Bronchus fibroblast of lung (primary cell): ENCODE results near the gene AMBN. TPM values are rescaled to one million over a fixed set of nuclear protein-coding genes. Genes with fewer than 3 reads are reported as not detected.

Experiments
- total RNA-seq: library from RNA; depleted of rRNA; stranded (reverse); fragments of >200 nt; gene quantifications from 2 replicates; pipeline ENCODE4 v1.2.3, GENCODE V29; 2015

The AMBN gene
- total RNA-seq, result not detected in 2 replicates

GRCh38 chr4:70591955-70592582 is at the start of gene AMBN:
Gene AMBN, plus strand, starts transcription at chr4:70592256. Its CDS starts 103 bp downstream, at chr4:70592359.

GRCh38 chr4:70628444-70628843 is 36.4 kb downstream of the AMBN start, which contains the start of gene ENAM:
Gene ENAM, plus strand, starts transcription at chr4:70628744. Its CDS starts 757 bp downstream, at chr4:70629501.

Other genes with a start within 250 kb of the AMBN start
- not detected in 2 replicates for gene SMR3A, start 231.5 kb upstream of the AMBN start, total RNA-seq
- gene SMR3B, start 209.1 kb upstream of the AMBN start, total RNA-seq, result not detected in 2 replicates
- gene OPRPN, start 194.3 kb upstream of the AMBN start, total RNA-seq, result not detected in 2 replicates
- gene MUC7, start 120.1 kb upstream of the AMBN start, total RNA-seq, result not detected in 2 replicates
- not detected in 2 replicates for gene AMTN, start 73.7 kb upstream of the AMBN start, total RNA-seq
- gene ENAM, start 36.5 kb downstream of the AMBN start, total RNA-seq, result not detected in 2 replicates
- gene JCHAIN, start 74.3 kb downstream of the AMBN start, total RNA-seq, result not detected in 2 replicates
- 9.9 and 13.8 TPM in 2 replicates for gene UTP3, start 96.3 kb downstream of the AMBN start, total RNA-seq
- gene RUFY3, start 129.7 kb downstream of the AMBN start, total RNA-seq, result 10.7 and 17.7 TPM in 2 replicates
- gene GRSF1, start 247.6 kb downstream of the AMBN start, total RNA-seq, result 51.6 and 67.2 TPM in 2 replicates